Sigmoid colon (tissue), 3 donors: Measurements from ENCODE around the gene PEA15.

Source experiments
- CTCF ChIP-seq, 4 experiments: fragments of 450-650 bp in 3 of 4; fragments of 200-600 bp in 1 of 4; IDR thresholded peaks; one replicate each; pipeline ENCODE4 v1.5.1; 2016 to 2019; ENCODE audit warnings: antibody characterized with exemption in 4 of 4, mild to moderate bottlenecking in 3 of 4, moderate library complexity in 2 of 4
- POLR2A ChIP-seq, 2 donors: fragments of 450-650 bp; IDR thresholded peaks; one replicate each; pipeline ENCODE4 v1.6.1; 2016; ENCODE audit warnings: antibody characterized with exemption in 2 of 2, mild to moderate bottlenecking in 2 of 2, moderate library complexity in 2 of 2

- TF ChIP-seq CTCF (IDR thresholded peaks at IDR 0.05) (no peak), POLR2A (IDR thresholded peaks at IDR 0.05) (no peak)
Measured at GRCh38 chr1:160189649-160190625, 15.2 kb upstream of the PEA15 start, which contains the start of gene CASQ1.
